ENCODE measurements around the gene RPL31.
"Not testable (repeated sequence)": the region's sequence is repeated elsewhere in the genome, so short reads cannot be mapped to it uniquely, and the experiment has no call there.

The RPL31 gene

GRCh38 chr2:101027852-101028251, 25.8 kb downstream of the RPL31 start:
- DNase-seq (ENCODE audit: low read depth), result no peak

- DNase-seq (ENCODE audit: low read depth), result no peak
Observed at GRCh38 chr2:101030866-101031554, 28.9 kb downstream of the RPL31 start.

- no peak for DNase-seq (ENCODE audit: low read depth)
Observed at GRCh38 chr2:101032084-101032776, 30.1 kb downstream of the RPL31 start.

- DNase-seq (ENCODE audit: low read depth), result no peak
Observed at GRCh38 chr2:101036562-101036961, 34.5 kb downstream of the RPL31 start.

GRCh38 chr2:101037161-101037755, 35.2 kb downstream of the RPL31 start:
- DNase-seq (ENCODE audit: low read depth), result no peak

GRCh38 chr2:101038455-101039255, 36.6 kb downstream of the RPL31 start:
- DNase-seq (ENCODE audit: low read depth), result no peak

- no peak for DNase-seq (ENCODE audit: low read depth)
Observed at GRCh38 chr2:101040072-101040471, 38.0 kb downstream of the RPL31 start.

- DNase-seq (ENCODE audit: low read depth), result no peak
Observed at GRCh38 chr2:101040761-101041160, 38.7 kb downstream of the RPL31 start.

GRCh38 chr2:101041413-101041812, 39.3 kb downstream of the RPL31 start:
- DNase-seq (ENCODE audit: low read depth), result no peak

- DNase-seq (ENCODE audit: low read depth), result no peak
Observed at GRCh38 chr2:101045330-101045729, 43.2 kb downstream of the RPL31 start.

- no peak for DNase-seq (ENCODE audit: low read depth)
Observed at GRCh38 chr2:101047075-101047766, 45.1 kb downstream of the RPL31 start.

GRCh38 chr2:101047774-101048173, 45.7 kb downstream of the RPL31 start:
- DNase-seq (ENCODE audit: low read depth), result no peak

- no peak for DNase-seq (ENCODE audit: low read depth)
Observed at GRCh38 chr2:101048756-101049155, 46.7 kb downstream of the RPL31 start.

GRCh38 chr2:101050886-101051285, 48.8 kb downstream of the RPL31 start:
- not testable (repeated sequence) for DNase-seq (ENCODE audit: low read depth)

GRCh38 chr2:101052147-101052546, 50.1 kb downstream of the RPL31 start:
- no peak for DNase-seq (ENCODE audit: low read depth)

GRCh38 chr2:101053117-101053516, 51.0 kb downstream of the RPL31 start:
- no peak for DNase-seq (ENCODE audit: low read depth)

Data from activated T-helper 9 cell treated with anti-CD3 and anti-CD28 coated beads, Interleukin-2, amount 50 U/mL, for 16 hours (primary cell).